ENCODE results near the gene HORMAD2. TPM values are rescaled to one million over a fixed set of nuclear protein-coding genes. Genes with fewer than 3 reads are reported as not detected.

The HORMAD2 gene
- total RNA-seq = 0.09 TPM
- 0.11 TPM for polyA plus RNA-seq
- long read RNA-seq, donor 1 = 0 reads
- long read RNA-seq, donor 2 = 0 reads
- long read RNA-seq, donor 3 = 0 reads
- long read RNA-seq, donor 4 = 0 reads
- long read RNA-seq, donor 5 = 0 reads
- long read RNA-seq, donor 6 = 0 reads
- long read RNA-seq, donor 7 = 0 reads
- long read RNA-seq, donor 8 = 0 reads
- long read RNA-seq, donor 9 = 0 reads
- long read RNA-seq, donor 10 = 0 reads

GRCh38 chr22:30079952-30080533 lies at the start of gene HORMAD2:
HORMAD2 (plus strand) TSS chr22:30080464; CDS start chr22:30093953, 13,489 bp downstream.
- DNase-seq (ENCODE audit: low read depth in 6 of 9, low spot score in 9 of 9) = peak in 1 of 9 donors; percentile 24
- no peak within 1 kb of the TSS for H3K4me3 ChIP-seq (ENCODE audit: low read length in 2 of 2)
- peaks cover 0 to 29% of the 10 kb centered on the region in 2 donors for H3K27me3 ChIP-seq (ENCODE audit: control insufficient read depth in 2 of 2, insufficient read depth in 1 of 2, low read length in 1 of 2)
- H3K4me1 ChIP-seq (ENCODE audit: control insufficient read depth in 2 of 2, insufficient read depth in 2 of 2, low read length in 2 of 2) = peaks cover 5 to 13% of the 10 kb centered on the region in 2 donors
- H3K9me3 ChIP-seq (ENCODE audit: control insufficient read depth in 2 of 2, insufficient read depth in 1 of 2, low read length in 1 of 2) = peaks cover 0 to 4% of the 10 kb centered on the region in 2 donors
- no peak within 1 kb of the TSS for H3K27ac ChIP-seq (ENCODE audit: low read depth in 1 of 2, low read length in 1 of 2)
- no peaks in the 10 kb centered on the region for H3K36me3 ChIP-seq (ENCODE audit: control insufficient read depth in 2 of 2, insufficient read depth in 2 of 2, low read length in 1 of 2)
- 41% methylated on average over 53 of the region's 53 CpGs for WGBS

- Histone ChIP-seq H3K36me3 (ENCODE audit: control insufficient read depth in 2 of 2, insufficient read depth in 2 of 2, low read length in 1 of 2) (peaks cover 17 to 20% of the 10 kb centered on the region in 2 donors), H3K4me1 (ENCODE audit: control insufficient read depth in 2 of 2, insufficient read depth in 2 of 2, low read length in 2 of 2) (no peaks in the 10 kb centered on the region), H3K4me3 (ENCODE audit: low read length in 2 of 2) (no peak overlapping the region), H3K9me3 (ENCODE audit: control insufficient read depth in 2 of 2, insufficient read depth in 1 of 2, low read length in 1 of 2) (no peaks in the 10 kb centered on the region), H3K27ac (ENCODE audit: low read depth in 1 of 2, low read length in 1 of 2) (no peak overlapping the region), H3K27me3 (ENCODE audit: control insufficient read depth in 2 of 2, insufficient read depth in 1 of 2, low read length in 1 of 2) (no peaks in the 10 kb centered on the region)
- WGBS = 99% methylated on average over 3 of the region's 3 CpGs
- no peak for DNase-seq (ENCODE audit: low read depth in 6 of 9, low spot score in 9 of 9)
Measured at GRCh38 chr22:30031328-30031727, 48.9 kb upstream of the HORMAD2 start.

GRCh38 chr22:30031764-30032455 lies 48.4 kb upstream of the HORMAD2 start:
- no peak overlapping the region for H3K27ac ChIP-seq (ENCODE audit: low read depth in 1 of 2, low read length in 1 of 2)
- H3K4me1 ChIP-seq (ENCODE audit: control insufficient read depth in 2 of 2, insufficient read depth in 2 of 2, low read length in 2 of 2) = no peaks in the 10 kb centered on the region
- 95% methylated on average over 2 of the region's 2 CpGs for WGBS
- no peaks in the 10 kb centered on the region for H3K27me3 ChIP-seq (ENCODE audit: control insufficient read depth in 2 of 2, insufficient read depth in 1 of 2, low read length in 1 of 2)
- no peaks in the 10 kb centered on the region for H3K9me3 ChIP-seq (ENCODE audit: control insufficient read depth in 2 of 2, insufficient read depth in 1 of 2, low read length in 1 of 2)
- peaks cover 11 to 14% of the 10 kb centered on the region in 2 donors for H3K36me3 ChIP-seq (ENCODE audit: control insufficient read depth in 2 of 2, insufficient read depth in 2 of 2, low read length in 1 of 2)
- DNase-seq (ENCODE audit: low read depth in 6 of 9, low spot score in 9 of 9) = no peak
- no peak overlapping the region for H3K4me3 ChIP-seq (ENCODE audit: low read length in 2 of 2)

- Histone ChIP-seq H3K4me3 (ENCODE audit: low read length in 2 of 2) (no peak overlapping the region), H3K27ac (ENCODE audit: low read depth in 1 of 2, low read length in 1 of 2) (no peak overlapping the region), H3K9me3 (ENCODE audit: control insufficient read depth in 2 of 2, insufficient read depth in 1 of 2, low read length in 1 of 2) (no peaks in the 10 kb centered on the region), H3K36me3 (ENCODE audit: control insufficient read depth in 2 of 2, insufficient read depth in 2 of 2, low read length in 1 of 2) (peaks cover 4 to 6% of the 10 kb centered on the region in 2 donors), H3K4me1 (ENCODE audit: control insufficient read depth in 2 of 2, insufficient read depth in 2 of 2, low read length in 2 of 2) (no peaks in the 10 kb centered on the region), H3K27me3 (ENCODE audit: control insufficient read depth in 2 of 2, insufficient read depth in 1 of 2, low read length in 1 of 2) (no peaks in the 10 kb centered on the region)
- WGBS = 96% methylated on average over 4 of the region's 4 CpGs
- no peak for DNase-seq (ENCODE audit: low read depth in 6 of 9, low spot score in 9 of 9)
Measured at GRCh38 chr22:30033137-30033536, 47.1 kb upstream of the HORMAD2 start.

- Histone ChIP-seq H3K27me3 (ENCODE audit: control insufficient read depth in 2 of 2, insufficient read depth in 1 of 2, low read length in 1 of 2) (no peaks in the 10 kb centered on the region), H3K4me3 (ENCODE audit: low read length in 2 of 2) (no peak overlapping the region), H3K36me3 (ENCODE audit: control insufficient read depth in 2 of 2, insufficient read depth in 2 of 2, low read length in 1 of 2) (no peaks in the 10 kb centered on the region), H3K27ac (ENCODE audit: low read depth in 1 of 2, low read length in 1 of 2) (no peak overlapping the region), H3K4me1 (ENCODE audit: control insufficient read depth in 2 of 2, insufficient read depth in 2 of 2, low read length in 2 of 2) (no peaks in the 10 kb centered on the region), H3K9me3 (ENCODE audit: control insufficient read depth in 2 of 2, insufficient read depth in 1 of 2, low read length in 1 of 2) (no peaks in the 10 kb centered on the region)
- no peak for DNase-seq (ENCODE audit: low read depth in 6 of 9, low spot score in 9 of 9)
- 90% methylated on average over 5 of the region's 5 CpGs for WGBS
Measured at GRCh38 chr22:30033901-30034300, 46.4 kb upstream of the HORMAD2 start.

- H3K9me3 ChIP-seq (ENCODE audit: control insufficient read depth in 2 of 2, insufficient read depth in 1 of 2, low read length in 1 of 2) = no peaks in the 10 kb centered on the region
- H3K27ac ChIP-seq (ENCODE audit: low read depth in 1 of 2, low read length in 1 of 2) = no peak overlapping the region
- no peak for DNase-seq (ENCODE audit: low read depth in 6 of 9, low spot score in 9 of 9)
- no peaks in the 10 kb centered on the region for H3K4me1 ChIP-seq (ENCODE audit: control insufficient read depth in 2 of 2, insufficient read depth in 2 of 2, low read length in 2 of 2)
- H3K4me3 ChIP-seq (ENCODE audit: low read length in 2 of 2) = no peak overlapping the region
- no peaks in the 10 kb centered on the region for H3K36me3 ChIP-seq (ENCODE audit: control insufficient read depth in 2 of 2, insufficient read depth in 2 of 2, low read length in 1 of 2)
- H3K27me3 ChIP-seq (ENCODE audit: control insufficient read depth in 2 of 2, insufficient read depth in 1 of 2, low read length in 1 of 2) = no peaks in the 10 kb centered on the region
- 97% methylated on average over 2 of the region's 2 CpGs for WGBS
Measured at GRCh38 chr22:30036656-30037055, 43.6 kb upstream of the HORMAD2 start.

- H3K4me1 ChIP-seq (ENCODE audit: control insufficient read depth in 2 of 2, insufficient read depth in 2 of 2, low read length in 2 of 2) = no peaks in the 10 kb centered on the region
- no peak overlapping the region for H3K4me3 ChIP-seq (ENCODE audit: low read length in 2 of 2)
- 92% methylated on average over 3 of the region's 3 CpGs for WGBS
- H3K27ac ChIP-seq (ENCODE audit: low read depth in 1 of 2, low read length in 1 of 2) = no peak overlapping the region
- no peak for DNase-seq (ENCODE audit: low read depth in 6 of 9, low spot score in 9 of 9)
- H3K27me3 ChIP-seq (ENCODE audit: control insufficient read depth in 2 of 2, insufficient read depth in 1 of 2, low read length in 1 of 2) = no peaks in the 10 kb centered on the region
- no peaks in the 10 kb centered on the region for H3K36me3 ChIP-seq (ENCODE audit: control insufficient read depth in 2 of 2, insufficient read depth in 2 of 2, low read length in 1 of 2)
- no peaks in the 10 kb centered on the region for H3K9me3 ChIP-seq (ENCODE audit: control insufficient read depth in 2 of 2, insufficient read depth in 1 of 2, low read length in 1 of 2)
Measured at GRCh38 chr22:30038219-30038618, 42.0 kb upstream of the HORMAD2 start.

- no peak for DNase-seq (ENCODE audit: low read depth in 6 of 9, low spot score in 9 of 9)
- 87% methylated on average over 11 of the region's 11 CpGs for WGBS
- no peak overlapping the region for H3K4me3 ChIP-seq (ENCODE audit: low read length in 2 of 2)
- H3K4me1 ChIP-seq (ENCODE audit: control insufficient read depth in 2 of 2, insufficient read depth in 2 of 2, low read length in 2 of 2) = no peaks in the 10 kb centered on the region
- H3K9me3 ChIP-seq (ENCODE audit: control insufficient read depth in 2 of 2, insufficient read depth in 1 of 2, low read length in 1 of 2) = no peaks in the 10 kb centered on the region
- no peaks in the 10 kb centered on the region for H3K36me3 ChIP-seq (ENCODE audit: control insufficient read depth in 2 of 2, insufficient read depth in 2 of 2, low read length in 1 of 2)
- H3K27ac ChIP-seq (ENCODE audit: low read depth in 1 of 2, low read length in 1 of 2) = no peak overlapping the region
- H3K27me3 ChIP-seq (ENCODE audit: control insufficient read depth in 2 of 2, insufficient read depth in 1 of 2, low read length in 1 of 2) = no peaks in the 10 kb centered on the region
Measured at GRCh38 chr22:30040499-30041260, 39.6 kb upstream of the HORMAD2 start.

GRCh38 chr22:30041475-30041874 lies 38.8 kb upstream of the HORMAD2 start:
- Histone ChIP-seq H3K9me3 (ENCODE audit: control insufficient read depth in 2 of 2, insufficient read depth in 1 of 2, low read length in 1 of 2) (no peaks in the 10 kb centered on the region), H3K27ac (ENCODE audit: low read depth in 1 of 2, low read length in 1 of 2) (no peak overlapping the region), H3K4me3 (ENCODE audit: low read length in 2 of 2) (no peak overlapping the region), H3K36me3 (ENCODE audit: control insufficient read depth in 2 of 2, insufficient read depth in 2 of 2, low read length in 1 of 2) (no peaks in the 10 kb centered on the region), H3K27me3 (ENCODE audit: control insufficient read depth in 2 of 2, insufficient read depth in 1 of 2, low read length in 1 of 2) (no peaks in the 10 kb centered on the region), H3K4me1 (ENCODE audit: control insufficient read depth in 2 of 2, insufficient read depth in 2 of 2, low read length in 2 of 2) (no peaks in the 10 kb centered on the region)
- WGBS = 97% methylated on average over 2 of the region's 2 CpGs
- DNase-seq (ENCODE audit: low read depth in 6 of 9, low spot score in 9 of 9) = no peak
